ENCODE data around the gene EYS. TPM values are rescaled to one million over a fixed set of nuclear protein-coding genes. Genes with fewer than 3 reads are reported as not detected.

Gene EYS
- total RNA-seq, 1 donor from 2014 or later = not detected

DNA sequence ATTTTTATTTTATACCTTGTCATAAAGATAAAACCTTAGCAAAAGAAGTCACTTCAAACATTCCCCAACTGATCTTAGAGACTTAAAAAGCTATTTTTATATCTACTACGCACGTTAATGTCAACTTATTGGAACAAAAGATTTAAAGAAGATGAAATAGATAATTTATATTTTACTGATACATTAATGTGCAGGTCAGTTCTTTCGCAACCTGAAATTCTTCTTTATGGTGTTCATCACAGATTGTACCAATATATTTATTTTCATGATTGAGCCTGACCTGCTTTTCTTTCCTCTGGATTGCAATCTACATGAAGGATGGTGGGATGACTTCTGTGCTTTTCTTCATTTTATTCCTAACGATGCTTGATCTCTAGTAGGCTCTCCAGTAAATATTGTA lies 1475.1 kb downstream of the EYS start:
- H3K27ac ChIP-seq = no peak overlapping the region
- no peak overlapping the region for H3K4me3 ChIP-seq
- no peak for DNase-seq (ENCODE audit: low spot score in 2 of 2)
- no peaks in the 10 kb centered on the region for H3K27me3 ChIP-seq
- intact Hi-C loops (cut with DNase I) = no loop called here
- no peaks in the 10 kb centered on the region for H3K36me3 ChIP-seq
- no peaks in the 10 kb centered on the region for H3K4me1 ChIP-seq
- H3K9me3 ChIP-seq = no peaks in the 10 kb centered on the region
- TF ChIP-seq, protein P1, sequence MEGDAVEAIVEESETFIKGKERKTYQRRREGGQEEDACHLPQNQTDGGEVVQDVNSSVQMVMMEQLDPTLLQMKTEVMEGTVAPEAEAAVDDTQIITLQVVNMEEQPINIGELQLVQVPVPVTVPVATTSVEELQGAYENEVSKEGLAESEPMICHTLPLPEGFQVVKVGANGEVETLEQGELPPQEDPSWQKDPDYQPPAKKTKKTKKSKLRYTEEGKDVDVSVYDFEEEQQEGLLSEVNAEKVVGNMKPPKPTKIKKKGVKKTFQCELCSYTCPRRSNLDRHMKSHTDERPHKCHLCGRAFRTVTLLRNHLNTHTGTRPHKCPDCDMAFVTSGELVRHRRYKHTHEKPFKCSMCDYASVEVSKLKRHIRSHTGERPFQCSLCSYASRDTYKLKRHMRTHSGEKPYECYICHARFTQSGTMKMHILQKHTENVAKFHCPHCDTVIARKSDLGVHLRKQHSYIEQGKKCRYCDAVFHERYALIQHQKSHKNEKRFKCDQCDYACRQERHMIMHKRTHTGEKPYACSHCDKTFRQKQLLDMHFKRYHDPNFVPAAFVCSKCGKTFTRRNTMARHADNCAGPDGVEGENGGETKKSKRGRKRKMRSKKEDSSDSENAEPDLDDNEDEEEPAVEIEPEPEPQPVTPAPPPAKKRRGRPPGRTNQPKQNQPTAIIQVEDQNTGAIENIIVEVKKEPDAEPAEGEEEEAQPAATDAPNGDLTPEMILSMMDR (IDR thresholded peaks at IDR 0.05) = no peak

DNA sequence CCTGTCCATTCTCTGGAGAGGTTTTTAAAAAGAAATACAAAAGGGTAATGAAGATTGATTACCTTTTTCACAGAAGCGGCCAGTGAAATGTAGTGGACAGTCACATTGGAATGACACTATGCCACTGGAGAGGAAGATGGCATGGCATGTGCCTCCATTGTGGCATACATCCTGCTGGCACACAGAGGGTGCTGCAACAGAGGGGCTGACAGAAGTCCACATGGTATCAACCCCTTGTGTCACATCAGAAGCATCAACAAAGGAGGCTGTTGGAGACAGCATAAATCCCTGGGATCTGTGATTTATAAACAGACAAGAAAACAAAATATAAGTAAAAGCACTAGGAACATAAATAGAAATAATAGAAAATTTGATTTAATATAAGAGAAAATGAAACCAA lies 1476.5 kb downstream of the EYS start:
- intact Hi-C loops (cut with DNase I) = no loop called here
- H3K4me1 ChIP-seq = no peaks in the 10 kb centered on the region

DNA sequence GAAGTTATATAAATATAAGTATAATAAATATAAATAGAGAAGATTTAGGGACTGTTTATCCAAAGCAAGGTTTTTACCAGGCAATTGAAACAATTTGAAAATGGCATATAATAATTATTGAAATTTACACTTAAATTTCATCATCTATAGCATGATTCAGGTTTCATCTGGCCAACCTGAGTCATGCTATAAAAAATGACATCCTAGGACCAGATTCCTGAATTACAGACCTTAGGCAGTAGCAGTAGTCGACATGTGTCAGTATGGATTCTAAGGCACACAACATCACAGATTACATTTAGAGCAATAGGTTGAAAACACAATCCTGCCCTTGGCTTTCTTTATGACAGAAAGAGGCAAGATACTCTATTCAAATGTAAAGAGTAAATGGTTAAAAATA lies 1479.2 kb downstream of the EYS start:
- Histone ChIP-seq H3K9me3 (no peaks in the 10 kb centered on the region), H3K4me3 (no peak overlapping the region)

More for the DNA sequence above, 1476.5 kb downstream of the EYS start:
- no peak for DNase-seq (ENCODE audit: low spot score in 2 of 2)
- Histone ChIP-seq H3K27ac (no peak overlapping the region), H3K9me3 (no peaks in the 10 kb centered on the region), H3K36me3 (no peaks in the 10 kb centered on the region), H3K4me3 (no peak overlapping the region), H3K27me3 (no peaks in the 10 kb centered on the region)
- TF ChIP-seq, protein P1 (IDR thresholded peaks at IDR 0.05) = no peak

DNA sequence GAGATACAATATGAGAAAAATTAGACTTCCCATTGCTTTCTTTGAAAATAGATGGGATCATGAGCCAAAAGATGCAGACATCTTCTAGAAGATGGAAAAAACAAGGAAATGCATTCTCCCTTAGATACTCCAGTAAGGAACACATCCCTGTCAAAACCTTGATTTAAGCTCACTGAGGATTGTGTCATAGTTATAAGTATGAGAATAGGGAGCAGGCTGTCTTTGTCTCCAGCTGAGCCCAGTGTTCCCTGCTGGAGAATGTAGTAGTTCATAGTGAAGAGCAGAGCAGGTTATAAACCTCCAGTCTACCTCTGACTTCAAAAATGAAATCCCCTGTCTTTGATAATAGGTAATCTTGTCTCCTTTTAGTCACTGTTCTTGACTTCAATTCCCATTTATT lies 1481.5 kb downstream of the EYS start:
- H3K27ac ChIP-seq = no peak overlapping the region
- no peaks in the 10 kb centered on the region for H3K4me1 ChIP-seq
- H3K36me3 ChIP-seq = no peaks in the 10 kb centered on the region
- intact Hi-C loops (cut with DNase I) = no loop called here
- TF ChIP-seq, protein P1 (IDR thresholded peaks at IDR 0.05) = no peak
- no peaks in the 10 kb centered on the region for H3K27me3 ChIP-seq
- H3K4me3 ChIP-seq = no peak overlapping the region
- no peak for DNase-seq (ENCODE audit: low spot score in 2 of 2)
- no peaks in the 10 kb centered on the region for H3K9me3 ChIP-seq

More for the DNA sequence above, 1479.2 kb downstream of the EYS start:
- no peaks in the 10 kb centered on the region for H3K27me3 ChIP-seq
- TF ChIP-seq, protein P1 (IDR thresholded peaks at IDR 0.05) = no peak
- H3K4me1 ChIP-seq = no peaks in the 10 kb centered on the region
- intact Hi-C loops (cut with DNase I) = no loop called here
- no peak for DNase-seq (ENCODE audit: low spot score in 2 of 2)
- no peaks in the 10 kb centered on the region for H3K36me3 ChIP-seq
- no peak overlapping the region for H3K27ac ChIP-seq

DNA sequence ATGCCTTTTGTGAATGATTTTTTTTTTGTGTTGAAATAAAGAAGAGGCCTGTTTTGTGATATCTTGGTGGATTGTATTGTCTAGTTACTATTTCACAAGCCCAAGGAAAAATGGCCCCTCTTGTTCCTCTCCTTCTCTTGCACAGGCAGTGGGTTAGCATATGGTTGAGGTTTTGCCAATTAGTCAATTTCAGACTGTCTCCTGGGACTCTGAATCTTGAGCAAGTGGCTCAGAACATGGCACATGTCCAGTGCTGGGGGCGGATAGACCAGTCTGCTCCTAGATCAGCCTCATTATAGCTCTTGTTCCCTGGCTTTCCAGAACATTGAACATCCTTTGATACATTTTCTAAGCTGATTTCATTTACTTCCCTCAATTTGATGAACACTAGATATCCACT lies 1482.2 kb downstream of the EYS start:
- Histone ChIP-seq H3K4me1 (no peaks in the 10 kb centered on the region), H3K36me3 (no peaks in the 10 kb centered on the region), H3K4me3 (no peak overlapping the region), H3K27me3 (no peaks in the 10 kb centered on the region), H3K9me3 (no peaks in the 10 kb centered on the region), H3K27ac (no peak overlapping the region)
- DNase-seq (ENCODE audit: low spot score in 2 of 2) = no peak
- intact Hi-C loops (cut with DNase I) = no loop called here
- TF ChIP-seq, protein P1 (IDR thresholded peaks at IDR 0.05) = no peak

DNA sequence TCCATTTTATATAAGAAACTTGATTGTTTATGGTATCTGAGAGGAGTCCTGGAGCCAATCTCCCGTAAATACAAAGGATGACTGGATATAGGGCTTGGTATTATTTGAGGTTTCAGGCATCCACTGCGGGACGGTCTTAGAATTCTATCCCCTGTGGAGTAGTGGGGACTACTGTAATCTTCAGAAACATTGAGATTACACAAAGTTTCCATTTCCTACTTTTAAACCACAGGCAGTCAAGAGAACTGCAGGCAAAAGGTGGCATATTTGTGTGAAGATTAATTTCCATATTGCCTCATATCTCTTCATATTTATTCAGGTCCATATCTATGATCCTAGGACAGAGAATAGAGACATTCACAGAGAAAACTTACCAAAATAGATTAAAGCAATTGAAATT lies 1485.2 kb downstream of the EYS start:
- intact Hi-C loops (cut with DNase I) = no loop called here
- TF ChIP-seq, protein P1 (IDR thresholded peaks at IDR 0.05) = no peak
- DNase-seq (ENCODE audit: low spot score in 2 of 2) = no peak
- Histone ChIP-seq H3K4me1 (no peaks in the 10 kb centered on the region), H3K27ac (no peak overlapping the region), H3K4me3 (no peak overlapping the region), H3K27me3 (no peaks in the 10 kb centered on the region), H3K9me3 (no peaks in the 10 kb centered on the region), H3K36me3 (no peaks in the 10 kb centered on the region)

Measured in ascending aorta (tissue), 2 donors.